Measurements from ENCODE around the gene EN1. TPM values are rescaled to one million over a fixed set of nuclear protein-coding genes. Genes with fewer than 3 reads are reported as not detected.

The EN1 gene
- polyA plus RNA-seq, 2 of the 4 experiments (the other 2 are of a cell fraction) = 0.06 to 0.92 TPM

DNA sequence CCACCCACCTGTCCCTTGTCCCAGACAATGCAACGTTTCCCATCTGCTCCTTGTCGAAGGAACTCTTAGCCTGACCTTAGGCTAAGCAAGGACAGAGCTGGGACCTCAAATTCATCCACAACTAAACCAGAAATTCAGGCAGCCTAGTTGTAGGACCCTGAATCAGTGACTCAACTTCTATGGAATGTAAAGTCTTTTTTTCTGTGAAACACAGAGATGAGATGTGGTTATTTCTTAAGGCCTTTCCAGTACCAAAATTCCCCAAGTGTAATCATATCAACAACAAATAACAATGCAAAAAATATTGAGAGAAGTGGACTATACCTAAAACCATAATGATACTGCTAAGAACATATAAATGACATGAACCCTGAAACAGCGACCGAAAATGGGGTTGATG is 46.7 kb downstream of the EN1 start:
- CTCF ChIA-PET = interaction anchor here (1.5 kb wide), 1 partner anchor 54 kb away, joined by 3 read pairs; no protein-coding TSS in a partner anchor
- Histone ChIP-seq H3K4me1 (no peaks in the 10 kb centered on the region), H3K9me3 (no peaks in the 10 kb centered on the region), H3K4me3 (no peak overlapping the region), H3K27ac (no peak overlapping the region), H3K4me2 (no peak overlapping the region)
- POLR2A ChIA-PET = no interaction called here
- WGBS (ENCODE audit: missing lambda C conversion rate) = 59% methylated on average over 4 of the region's 4 CpGs
- ATAC-seq = no peak
- DNase-seq (ENCODE audit: low read depth in 1 of 2, low spot score in 1 of 2) = no peak
- FAIRE-seq = no peak
- TF ChIP-seq NR3C1 (IDR thresholded peaks at IDR 0.05) (no peak), HOXA7 (CRISPR knock-in tag; IDR thresholded peaks at IDR 0.05) (no peak), JUNB (IDR thresholded peaks at IDR 0.05) (no peak), RCOR1 (IDR thresholded peaks at IDR 0.05; ENCODE audit: low read depth, low read length) (no peak), NFE2L2 (conservative IDR thresholded peaks at IDR 0.05; ENCODE audit: low read length) (no peak), TP53 (CRISPR knock-in tag; IDR thresholded peaks at IDR 0.05) (no peak), FOXS1 (CRISPR knock-in tag; IDR thresholded peaks at IDR 0.05) (no peak), NPAS2 (CRISPR knock-in tag; IDR thresholded peaks at IDR 0.05; ENCODE audit: borderline replicate concordance) (no peak), RFX5 (IDR thresholded peaks at IDR 0.05) (no peak)
- TF ChIP-seq, protein P1, sequence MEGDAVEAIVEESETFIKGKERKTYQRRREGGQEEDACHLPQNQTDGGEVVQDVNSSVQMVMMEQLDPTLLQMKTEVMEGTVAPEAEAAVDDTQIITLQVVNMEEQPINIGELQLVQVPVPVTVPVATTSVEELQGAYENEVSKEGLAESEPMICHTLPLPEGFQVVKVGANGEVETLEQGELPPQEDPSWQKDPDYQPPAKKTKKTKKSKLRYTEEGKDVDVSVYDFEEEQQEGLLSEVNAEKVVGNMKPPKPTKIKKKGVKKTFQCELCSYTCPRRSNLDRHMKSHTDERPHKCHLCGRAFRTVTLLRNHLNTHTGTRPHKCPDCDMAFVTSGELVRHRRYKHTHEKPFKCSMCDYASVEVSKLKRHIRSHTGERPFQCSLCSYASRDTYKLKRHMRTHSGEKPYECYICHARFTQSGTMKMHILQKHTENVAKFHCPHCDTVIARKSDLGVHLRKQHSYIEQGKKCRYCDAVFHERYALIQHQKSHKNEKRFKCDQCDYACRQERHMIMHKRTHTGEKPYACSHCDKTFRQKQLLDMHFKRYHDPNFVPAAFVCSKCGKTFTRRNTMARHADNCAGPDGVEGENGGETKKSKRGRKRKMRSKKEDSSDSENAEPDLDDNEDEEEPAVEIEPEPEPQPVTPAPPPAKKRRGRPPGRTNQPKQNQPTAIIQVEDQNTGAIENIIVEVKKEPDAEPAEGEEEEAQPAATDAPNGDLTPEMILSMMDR (IDR thresholded peaks at IDR 0.05) = no peak

- CTCF ChIA-PET = no interaction called here
- Histone ChIP-seq H3K4me2 (no peak overlapping the region), H3K27ac (no peak overlapping the region), H3K4me1 (no peaks in the 10 kb centered on the region), H3K4me3 (no peak overlapping the region), H3K9me3 (no peaks in the 10 kb centered on the region)
- ATAC-seq = no peak
- no peak for DNase-seq (ENCODE audit: low read depth in 1 of 2, low spot score in 1 of 2)
- 38% methylated on average over 4 of the region's 4 CpGs for WGBS (ENCODE audit: missing lambda C conversion rate)
- FAIRE-seq = no peak
- TF ChIP-seq FOSB (CRISPR knock-in tag; IDR thresholded peaks at IDR 0.05) (no peak), RAD21 (conservative IDR thresholded peaks at IDR 0.05 in 1 of 2, IDR thresholded peaks at IDR 0.05 in 1 of 2) (no peak), NR3C1 (IDR thresholded peaks at IDR 0.05) (no peak), ZFP36 (IDR thresholded peaks at IDR 0.05; ENCODE audit: borderline replicate concordance, partially characterized antibody) (no peak), GATA3 (IDR thresholded peaks at IDR 0.05; ENCODE audit: borderline replicate concordance) (no peak), FOXS1 (CRISPR knock-in tag; IDR thresholded peaks at IDR 0.05) (no peak), SMC3 (IDR thresholded peaks at IDR 0.05) (no peak), HOXB13 (CRISPR knock-in tag; IDR thresholded peaks at IDR 0.05; ENCODE audit: low read depth) (no peak), RARB (CRISPR knock-in tag; IDR thresholded peaks at IDR 0.05) (no peak), MAFK (IDR thresholded peaks at IDR 0.05; ENCODE audit: partially characterized antibody) (no peak), EHMT2 (IDR thresholded peaks at IDR 0.05; ENCODE audit: low read depth) (no peak), RNF2 (IDR thresholded peaks at IDR 0.05; ENCODE audit: borderline replicate concordance, low read depth) (no peak), EP300 (IDR thresholded peaks at IDR 0.05) (no peak), NFE2L2 (conservative IDR thresholded peaks at IDR 0.05; ENCODE audit: low read length) (no peak), CHD2 (IDR thresholded peaks at IDR 0.05; ENCODE audit: low read length, partially characterized antibody) (no peak), ZNF302 (CRISPR knock-in tag; IDR thresholded peaks at IDR 0.05) (no peak), MAZ (IDR thresholded peaks at IDR 0.05; ENCODE audit: borderline replicate concordance, low read depth, low read length) (no peak), CEBPB (IDR thresholded peaks at IDR 0.05) (no peak), ATOH8 (CRISPR knock-in tag; IDR thresholded peaks at IDR 0.05; ENCODE audit: low read depth) (no peak)
- TF ChIP-seq, protein P2, sequence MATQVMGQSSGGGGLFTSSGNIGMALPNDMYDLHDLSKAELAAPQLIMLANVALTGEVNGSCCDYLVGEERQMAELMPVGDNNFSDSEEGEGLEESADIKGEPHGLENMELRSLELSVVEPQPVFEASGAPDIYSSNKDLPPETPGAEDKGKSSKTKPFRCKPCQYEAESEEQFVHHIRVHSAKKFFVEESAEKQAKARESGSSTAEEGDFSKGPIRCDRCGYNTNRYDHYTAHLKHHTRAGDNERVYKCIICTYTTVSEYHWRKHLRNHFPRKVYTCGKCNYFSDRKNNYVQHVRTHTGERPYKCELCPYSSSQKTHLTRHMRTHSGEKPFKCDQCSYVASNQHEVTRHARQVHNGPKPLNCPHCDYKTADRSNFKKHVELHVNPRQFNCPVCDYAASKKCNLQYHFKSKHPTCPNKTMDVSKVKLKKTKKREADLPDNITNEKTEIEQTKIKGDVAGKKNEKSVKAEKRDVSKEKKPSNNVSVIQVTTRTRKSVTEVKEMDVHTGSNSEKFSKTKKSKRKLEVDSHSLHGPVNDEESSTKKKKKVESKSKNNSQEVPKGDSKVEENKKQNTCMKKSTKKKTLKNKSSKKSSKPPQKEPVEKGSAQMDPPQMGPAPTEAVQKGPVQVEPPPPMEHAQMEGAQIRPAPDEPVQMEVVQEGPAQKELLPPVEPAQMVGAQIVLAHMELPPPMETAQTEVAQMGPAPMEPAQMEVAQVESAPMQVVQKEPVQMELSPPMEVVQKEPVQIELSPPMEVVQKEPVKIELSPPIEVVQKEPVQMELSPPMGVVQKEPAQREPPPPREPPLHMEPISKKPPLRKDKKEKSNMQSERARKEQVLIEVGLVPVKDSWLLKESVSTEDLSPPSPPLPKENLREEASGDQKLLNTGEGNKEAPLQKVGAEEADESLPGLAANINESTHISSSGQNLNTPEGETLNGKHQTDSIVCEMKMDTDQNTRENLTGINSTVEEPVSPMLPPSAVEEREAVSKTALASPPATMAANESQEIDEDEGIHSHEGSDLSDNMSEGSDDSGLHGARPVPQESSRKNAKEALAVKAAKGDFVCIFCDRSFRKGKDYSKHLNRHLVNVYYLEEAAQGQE (IDR thresholded peaks at IDR 0.05) = no peak
- POLR2A ChIA-PET = no interaction called here
These were observed 52.9 kb downstream of the EN1 start for GRCh38 chr2:118794546-118794945.

All from A549 (cell line).